Measurements from ENCODE around the gene CHIC2.

Gene CHIC2

GRCh38 chr4:54093324-54094240, 29.2 kb upstream of the CHIC2 start:
- DNase-seq (ENCODE audit: low read depth, low spot score), result no peak

GRCh38 chr4:54092405-54093323, 28.3 kb upstream of the CHIC2 start:
- DNase-seq (ENCODE audit: low read depth, low spot score), result no peak

GRCh38 chr4:54091637-54092404, 27.4 kb upstream of the CHIC2 start:
- no peak for DNase-seq (ENCODE audit: low read depth, low spot score)

GRCh38 chr4:54090804-54091623, 26.6 kb upstream of the CHIC2 start:
- no peak for DNase-seq (ENCODE audit: low read depth, low spot score)

DNA sequence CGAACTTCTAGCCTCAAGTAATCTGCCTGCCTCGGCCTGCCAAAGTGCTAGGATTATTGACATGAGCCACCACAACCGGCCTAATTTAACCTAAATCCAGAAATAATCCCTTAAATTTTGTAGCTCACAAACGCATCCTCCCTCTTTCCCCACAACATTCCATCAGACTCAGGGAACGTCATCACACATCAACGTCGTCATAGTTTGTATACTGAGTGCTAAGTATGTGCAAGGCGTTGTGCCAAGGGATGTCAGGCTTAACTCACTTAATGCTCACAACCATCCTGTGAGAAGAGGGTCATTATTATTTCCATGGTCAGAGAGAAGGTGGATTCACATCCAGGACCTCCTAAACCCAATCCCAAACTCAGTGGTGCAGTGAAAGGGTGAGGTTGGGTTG, 26.0 kb upstream of the CHIC2 start:
- DNase-seq (ENCODE audit: low read depth, low spot score), result no peak

GRCh38 chr4:54089875-54090274, 25.5 kb upstream of the CHIC2 start:
- no peak for DNase-seq (ENCODE audit: low read depth, low spot score)

- DNase-seq (ENCODE audit: low read depth, low spot score), result peak; percentile 52
Measured at GRCh38 chr4:54085284-54085683, 20.9 kb upstream of the CHIC2 start.

DNA sequence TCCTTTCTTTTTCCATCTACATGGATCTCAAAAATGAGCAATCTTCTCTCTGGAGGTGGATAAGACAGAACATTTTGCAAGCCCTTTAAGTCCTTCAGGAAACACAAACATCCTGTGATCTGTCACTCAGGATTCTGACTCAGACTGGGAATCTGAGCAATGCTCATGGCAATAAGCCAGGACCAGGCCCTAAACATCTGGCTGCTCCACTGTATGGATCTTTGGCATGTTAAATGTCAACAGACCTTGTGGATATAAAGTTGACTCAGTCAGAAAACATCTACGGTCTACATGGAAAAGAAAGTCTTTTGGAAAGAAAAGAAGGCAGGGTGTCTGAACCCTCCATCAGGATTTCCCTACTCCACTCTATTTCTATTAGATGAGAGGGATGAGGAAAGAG, 17.8 kb upstream of the CHIC2 start:
- DNase-seq (ENCODE audit: low read depth, low spot score), result peak; percentile 93

DNA sequence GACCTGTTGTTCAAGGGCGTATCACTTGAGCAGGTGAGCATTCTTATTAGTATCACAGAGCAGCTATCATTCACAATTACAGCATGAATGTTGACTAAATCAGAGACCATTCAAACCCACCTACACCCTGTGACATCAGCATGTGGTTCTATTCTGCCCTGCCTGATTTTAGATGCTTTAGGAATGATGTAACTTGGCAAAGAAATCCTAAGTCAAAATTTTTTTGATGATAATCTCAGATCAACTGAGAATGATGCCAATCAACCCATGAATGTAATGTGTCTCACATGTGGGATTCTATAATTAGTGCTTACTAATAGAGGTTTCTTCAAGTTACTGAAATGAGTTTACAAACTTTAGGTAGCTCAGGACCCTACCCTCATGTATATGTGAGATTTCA, 13.4 kb upstream of the CHIC2 start:
- no peak for DNase-seq (ENCODE audit: low read depth, low spot score)

DNA sequence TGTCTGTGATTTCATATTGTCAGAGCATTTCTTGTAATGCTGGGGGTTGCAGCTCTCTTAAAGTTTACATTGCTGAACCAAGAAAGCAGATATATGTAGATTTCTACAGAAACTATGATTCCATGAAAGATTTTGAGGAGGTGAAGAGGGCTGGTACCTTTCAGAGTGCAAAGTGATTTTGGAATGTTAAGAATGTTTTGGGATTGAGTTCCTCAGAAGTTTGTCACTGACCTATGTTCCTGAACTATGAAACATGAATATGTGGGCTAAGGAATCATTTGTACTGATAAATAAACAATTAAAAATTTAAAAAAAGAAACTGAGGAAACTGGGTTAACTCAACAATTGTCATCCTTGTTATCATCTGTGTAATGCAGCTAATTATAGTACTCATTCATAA, 12.3 kb upstream of the CHIC2 start:
- no peak for DNase-seq (ENCODE audit: low read depth, low spot score)

DNA sequence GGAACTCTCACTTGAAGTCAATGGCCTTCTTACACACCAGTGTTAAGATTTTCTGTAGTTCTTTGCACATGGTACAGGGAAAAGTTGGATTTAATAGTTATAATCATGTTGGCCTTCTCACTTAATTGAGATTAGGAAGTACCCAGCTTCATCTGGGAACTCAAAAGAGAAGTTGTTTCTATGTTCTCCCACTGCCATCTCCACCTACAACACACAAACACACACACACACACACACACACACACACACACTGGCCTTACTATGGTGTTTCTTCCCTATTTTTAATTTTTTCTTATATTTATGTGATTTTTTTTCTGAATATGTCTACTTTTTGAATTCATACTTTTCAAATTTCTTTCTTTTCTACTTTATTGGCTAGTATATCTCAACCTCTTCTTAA, 10.0 kb upstream of the CHIC2 start:
- no peak for DNase-seq (ENCODE audit: low read depth, low spot score)

DNA sequence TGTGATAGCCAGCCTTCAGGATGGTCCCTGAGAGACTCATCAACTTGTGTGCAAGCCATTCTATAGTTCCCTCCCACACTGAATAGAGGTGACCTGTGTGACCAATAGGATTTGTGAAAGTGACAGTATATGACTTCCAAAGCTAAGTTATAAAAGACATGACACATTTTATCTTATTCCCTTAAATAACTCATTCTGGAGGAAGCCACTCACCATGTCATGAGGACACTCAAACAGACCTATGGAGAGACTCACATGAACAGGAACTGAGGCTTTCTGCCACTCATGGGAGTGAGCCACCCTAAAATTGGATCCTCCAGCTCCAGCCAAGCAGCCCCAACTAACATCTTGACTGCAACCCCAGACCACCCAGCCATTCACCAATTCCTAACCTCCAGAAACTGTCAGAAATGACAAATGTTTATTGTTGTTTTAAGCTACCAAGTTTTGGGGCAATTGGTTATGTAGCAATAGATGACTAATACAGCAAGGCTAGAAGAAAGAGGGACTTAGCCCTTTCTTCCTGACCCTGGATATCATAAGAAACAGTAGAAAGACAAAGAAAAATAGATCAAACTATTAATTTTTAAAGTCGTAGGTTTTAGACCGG, 9.0 kb upstream of the CHIC2 start:
- DNase-seq (ENCODE audit: low read depth, low spot score), result no peak

DNA sequence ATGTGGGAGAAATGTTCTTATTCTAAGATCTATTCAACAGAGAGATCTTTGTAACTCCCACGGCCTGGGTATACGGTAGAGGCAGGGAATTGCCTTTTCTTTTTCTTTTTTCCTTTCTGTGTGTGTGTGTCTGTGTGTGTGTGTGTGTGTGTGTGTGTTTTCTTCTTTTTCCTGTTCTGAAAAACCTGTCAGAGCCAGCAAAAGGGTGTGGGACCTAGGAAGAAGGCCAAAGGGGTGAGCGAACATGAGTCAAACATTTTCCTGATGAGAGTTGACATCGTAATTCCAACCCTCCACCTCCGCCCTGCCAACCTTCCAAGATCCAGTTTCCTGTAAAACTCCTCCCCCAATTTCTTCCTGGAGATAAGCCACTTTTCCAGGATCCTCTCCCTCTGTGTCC, 2.8 kb upstream of the CHIC2 start:
- no peak for DNase-seq (ENCODE audit: low read depth, low spot score)

- no peak for DNase-seq (ENCODE audit: low read depth, low spot score)
Measured at GRCh38 chr4:54066718-54067129, 2.3 kb upstream of the CHIC2 start.

- DNase-seq (ENCODE audit: low read depth, low spot score), result no peak
Measured at GRCh38 chr4:54066088-54066415, 1.6 kb upstream of the CHIC2 start.

DNA sequence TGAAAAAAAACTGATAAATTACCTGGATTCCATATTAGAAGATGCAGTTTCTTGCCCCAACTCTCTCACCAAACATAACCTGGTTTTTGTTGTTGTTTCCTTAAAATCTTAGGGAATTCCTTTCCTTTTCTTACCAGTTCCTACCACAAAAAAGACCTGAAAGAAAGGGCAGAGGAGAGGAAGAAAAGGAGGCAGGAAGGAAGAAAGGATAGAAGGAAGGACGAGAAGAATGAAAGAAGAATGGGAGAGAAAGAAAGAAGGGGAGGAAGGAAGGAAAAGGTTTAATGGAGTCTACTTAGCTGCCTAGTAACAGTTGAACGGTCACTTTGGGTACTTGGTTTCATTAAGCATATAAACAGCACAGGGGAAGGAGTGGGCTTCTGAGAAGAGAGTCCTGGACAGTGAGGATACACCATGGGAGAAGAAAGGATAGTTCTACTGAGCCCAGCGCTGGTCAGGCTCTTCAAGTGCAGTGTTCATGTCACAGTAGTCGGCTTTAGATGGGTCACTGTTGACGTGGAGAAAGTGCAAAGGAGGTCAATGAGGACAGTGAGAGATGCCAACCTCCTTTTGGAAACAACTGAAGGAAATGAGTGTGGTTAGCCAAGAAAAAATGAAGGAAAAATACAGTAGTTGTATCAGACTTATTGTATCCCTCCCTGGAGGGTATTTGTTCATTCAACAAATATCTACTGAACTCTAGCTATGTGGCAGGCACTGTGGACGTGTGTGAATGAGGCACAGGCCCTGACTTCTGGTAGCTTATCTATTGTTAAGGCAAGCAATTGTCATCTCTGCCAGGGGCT, 1.1 kb upstream of the CHIC2 start:
- no peak for DNase-seq (ENCODE audit: low read depth, low spot score)

DNA sequence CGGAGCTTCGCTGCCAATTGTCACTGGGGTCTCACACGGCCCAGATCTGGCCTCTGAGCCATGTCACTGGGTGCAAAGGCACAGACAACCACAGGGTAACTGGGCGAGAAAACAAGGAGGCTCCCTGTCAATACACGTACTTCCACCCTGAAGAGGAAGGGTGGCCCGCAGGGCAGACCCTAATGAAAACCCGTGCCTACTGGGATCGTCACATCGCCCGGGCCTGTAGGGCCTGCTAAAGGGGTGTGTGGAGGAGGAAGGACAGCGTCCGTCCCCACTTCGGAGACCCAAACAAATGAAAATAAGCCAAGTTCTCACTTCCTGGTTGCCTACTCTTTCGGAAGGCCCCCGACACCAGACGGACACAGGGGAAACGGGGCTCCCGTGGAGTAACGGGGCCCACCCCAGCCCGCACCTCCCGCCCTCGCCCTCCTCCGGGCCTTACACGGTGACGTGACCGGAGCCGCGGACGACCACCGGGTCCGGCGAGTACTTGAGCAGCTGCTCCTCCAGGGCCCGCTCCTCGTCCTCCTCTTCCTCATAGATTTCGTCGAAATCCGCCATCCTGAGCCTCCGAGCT, 578 bp downstream of the CHIC2 start:
- DNase-seq (ENCODE audit: low read depth, low spot score), result no peak

DNA sequence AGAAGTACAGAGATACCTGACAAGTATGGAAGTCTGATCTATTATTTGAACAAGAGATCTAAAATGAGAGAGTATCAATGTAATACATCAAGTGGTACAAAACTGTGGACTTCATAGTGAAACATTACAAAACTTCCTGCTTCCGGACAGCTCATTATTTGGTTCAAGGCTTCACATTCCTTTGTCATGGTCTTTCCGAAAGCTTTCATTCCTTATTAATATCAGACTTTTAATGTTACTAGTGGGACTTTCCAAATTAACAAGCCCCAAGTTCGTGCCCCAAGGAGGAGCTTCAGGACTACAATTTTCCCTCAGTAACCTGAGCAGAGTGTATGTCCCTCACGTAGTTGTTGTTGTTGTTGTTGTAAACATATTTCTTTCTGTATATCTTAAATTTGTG, 1.2 kb downstream of the CHIC2 start:
- DNase-seq (ENCODE audit: low read depth, low spot score), result no peak

DNA sequence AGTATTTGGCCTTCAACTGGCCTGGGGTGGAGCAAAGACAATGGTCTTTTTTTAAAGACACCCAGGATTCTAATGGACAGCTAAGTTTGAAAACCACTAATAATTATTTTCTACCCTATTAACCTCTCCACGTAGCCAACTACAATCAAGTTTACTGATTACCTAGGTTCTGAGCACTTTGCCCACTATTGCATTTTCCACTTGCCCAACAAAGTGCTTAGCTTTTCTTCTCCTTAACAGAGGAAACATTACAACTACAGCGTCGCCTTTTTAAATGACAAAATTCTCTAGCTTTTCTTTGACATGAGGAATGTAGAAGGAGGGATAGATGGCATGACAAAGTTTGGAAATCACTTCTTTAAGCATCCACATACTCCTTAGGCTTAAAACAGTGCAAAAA, 2.0 kb downstream of the CHIC2 start:
- DNase-seq (ENCODE audit: low read depth, low spot score), result no peak
